OCI-LY7 (cell line): Measurements from ENCODE around the gene LMX1A. TPM values are rescaled to one million over a fixed set of nuclear protein-coding genes. Genes with fewer than 3 reads are reported as not detected.

Experiments
- BruUV-seq: library from RNA; stranded (reverse); fragments of 400-500 nt; replicated peaks from 2 replicates; lab custom pipeline; 2021; lab: Mats Ljungman, UMichigan
- CTCF ChIA-PET: fragments of 300-600 bp; sonication (Branson Sonifier 250); formaldehyde crosslinking; loops from one replicate; lab custom pipeline; 2022; ENCODE audit warnings: antibody characterized with exemption; ENCODE audit not compliant: unreplicated experiment; lab: Charles Lee
- POLR2A ChIA-PET: fragments of 300-600 bp; sonication (Branson Sonifier 250); formaldehyde crosslinking; loops from one replicate; lab custom pipeline; 2022; ENCODE audit warnings: antibody characterized with exemption; lab: Charles Lee
- DNase-seq: peaks from one replicate; pipeline ENCODE4 v3.0.0-alpha.2; 2015; ENCODE audit warnings: low spot score
- H2AFZ ChIP-seq: fragments of 200-600 bp; sonication (generic), shearing (Covaris generic); 2 replicates; pipeline ENCODE4 v1.6.1; 2014; ENCODE audit warnings: mild to moderate bottlenecking, antibody characterized with exemption, low read length, moderate library complexity
- H3K27ac ChIP-seq: fragments of 200-600 bp; sonication (generic); 2 replicates; pipeline ENCODE4 v1.5.1; 2014; ENCODE audit warnings: mixed run types, low read depth, mild to moderate bottlenecking, moderate library complexity, low read length, inconsistent platforms; ENCODE audit not compliant: poor library complexity, severe bottlenecking
- H3K36me3 ChIP-seq: fragments of 200-600 bp; sonication (generic); 2 replicates; pipeline ENCODE4 v1.6.1; 2014; ENCODE audit warnings: mild to moderate bottlenecking, antibody characterized with exemption, low read length, moderate library complexity, mixed read lengths; ENCODE audit not compliant: insufficient read depth
- H3K4me1 ChIP-seq: fragments of 200-600 bp; sonication (generic); 2 replicates; pipeline ENCODE4 v1.5.1; 2014; ENCODE audit warnings: mild to moderate bottlenecking, low read length; ENCODE audit not compliant: insufficient read depth, poor library complexity, severe bottlenecking
- H3K4me2 ChIP-seq: fragments of 200-600 bp; sonication (generic); 2 replicates; pipeline ENCODE4 v1.6.1; 2014; ENCODE audit warnings: mild to moderate bottlenecking, low read length
- H3K4me3 ChIP-seq: fragments of 200-600 bp; sonication (generic); 2 replicates; pipeline ENCODE4 v1.5.1; 2014; ENCODE audit warnings: mild to moderate bottlenecking, low read depth, low read length; ENCODE audit not compliant: poor library complexity, severe bottlenecking
- H3K79me2 ChIP-seq: fragments of 200-600 bp; sonication (generic); 2 replicates; pipeline ENCODE4 v1.6.1; 2016; ENCODE audit warnings: low read depth, mild to moderate bottlenecking, low read length, moderate library complexity, mixed read lengths; ENCODE audit not compliant: insufficient read depth
- H3K9me2 ChIP-seq: fragments of 200-600 bp; sonication (generic); 2 replicates; pipeline ENCODE4 v1.6.1; 2016; ENCODE audit warnings: mild to moderate bottlenecking, low read length, mixed read lengths; ENCODE audit not compliant: insufficient read depth
- H3K9me3 ChIP-seq: fragments of 200-600 bp; sonication (generic); 2 replicates; pipeline ENCODE4 v1.6.1; 2014; ENCODE audit warnings: mild to moderate bottlenecking, mixed run types, low read length, mixed read lengths
- H4K20me1 ChIP-seq: fragments of 200-600 bp; sonication (generic); 2 replicates; pipeline ENCODE4 v1.6.1; 2014; ENCODE audit warnings: mild to moderate bottlenecking, antibody characterized with exemption, low read length, moderate library complexity, mixed read lengths; ENCODE audit not compliant: insufficient read depth
- EZH2phosphoT487 ChIP-seq: fragments of 200-600 bp; sonication (generic); IDR thresholded peaks from 2 replicates; pipeline ENCODE4 v1.6.1; 2018; ENCODE audit warnings: low read depth, borderline replicate concordance, mild to moderate bottlenecking, mixed run types, antibody characterized with exemption, low read length, moderate library complexity, mixed read lengths
- intact Hi-C: fragments of 100-400 bp; cut with micrococcal nuclease; formaldehyde crosslinking; loops from one replicate; pipeline ENCODE4 v1.10.0; 2022; ENCODE audit not compliant: unreplicated experiment
- total RNA-seq, 2 experiments: library from RNA; depleted of rRNA in 1 of 2; stranded (reverse); fragments of >200 nt in 1 of 2; shearing (Covaris generic) in 1 of 2; gene quantifications; 2 replicates each; pipeline ENCODE4 v1.2.3, GENCODE V29; 2014 to 2022
- TF ChIP-seq, protein P1 (sequence below): fragments of 200-600 bp; sonication (generic); conservative IDR thresholded peaks from 2 replicates; pipeline ENCODE4 v1.5.1; 2014; ENCODE audit warnings: mild to moderate bottlenecking, antibody characterized with exemption, low read length, moderate library complexity, mixed read lengths

LMX1A gene
- total RNA-seq, 2 experiments from 2014 or later = not detected

DNA sequence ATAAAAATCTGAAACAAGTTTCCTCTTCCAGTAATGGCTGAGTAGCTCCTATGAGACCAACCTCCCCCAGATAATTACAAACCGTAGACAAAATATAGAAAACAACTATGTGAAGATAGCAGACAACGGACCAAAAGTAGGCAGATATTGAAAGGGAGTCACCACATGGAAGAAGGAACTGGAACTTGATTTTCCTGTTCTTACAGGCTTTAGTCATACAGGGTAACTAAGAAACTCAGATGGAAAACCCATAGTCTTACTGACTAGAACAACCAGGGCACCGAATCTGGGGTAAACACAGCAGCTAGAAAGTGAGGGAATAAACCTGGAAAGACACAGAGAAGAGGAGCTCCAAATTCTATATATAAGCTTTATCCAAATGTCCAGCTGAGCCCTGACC lies 26.0 kb downstream of the LMX1A start:
- no peak overlapping the region for H3K27ac ChIP-seq
- no peak overlapping the region for H2AFZ ChIP-seq
- intact Hi-C loops = no loop called here
- BruUV-seq = no TSS peak
- no peaks in the 10 kb centered on the region for H3K9me2 ChIP-seq
- H3K79me2 ChIP-seq = no peaks in the 10 kb centered on the region
- no peak for DNase-seq
- H3K36me3 ChIP-seq = no peaks in the 10 kb centered on the region
- ChIA-PET CTCF (no interaction called here), POLR2A (interaction anchor here (1.0 kb wide), 1 partner anchor 81 kb away, joined by 4 read pairs; no protein-coding TSS in a partner anchor)
- H3K9me3 ChIP-seq = no peaks in the 10 kb centered on the region
- H3K4me2 ChIP-seq = no peak overlapping the region
- no peaks in the 10 kb centered on the region for H3K4me1 ChIP-seq
- H3K4me3 ChIP-seq = no peak overlapping the region
- H4K20me1 ChIP-seq = no peaks in the 10 kb centered on the region
- no peak for TF ChIP-seq EZH2phosphoT487
- TF ChIP-seq, protein P1, sequence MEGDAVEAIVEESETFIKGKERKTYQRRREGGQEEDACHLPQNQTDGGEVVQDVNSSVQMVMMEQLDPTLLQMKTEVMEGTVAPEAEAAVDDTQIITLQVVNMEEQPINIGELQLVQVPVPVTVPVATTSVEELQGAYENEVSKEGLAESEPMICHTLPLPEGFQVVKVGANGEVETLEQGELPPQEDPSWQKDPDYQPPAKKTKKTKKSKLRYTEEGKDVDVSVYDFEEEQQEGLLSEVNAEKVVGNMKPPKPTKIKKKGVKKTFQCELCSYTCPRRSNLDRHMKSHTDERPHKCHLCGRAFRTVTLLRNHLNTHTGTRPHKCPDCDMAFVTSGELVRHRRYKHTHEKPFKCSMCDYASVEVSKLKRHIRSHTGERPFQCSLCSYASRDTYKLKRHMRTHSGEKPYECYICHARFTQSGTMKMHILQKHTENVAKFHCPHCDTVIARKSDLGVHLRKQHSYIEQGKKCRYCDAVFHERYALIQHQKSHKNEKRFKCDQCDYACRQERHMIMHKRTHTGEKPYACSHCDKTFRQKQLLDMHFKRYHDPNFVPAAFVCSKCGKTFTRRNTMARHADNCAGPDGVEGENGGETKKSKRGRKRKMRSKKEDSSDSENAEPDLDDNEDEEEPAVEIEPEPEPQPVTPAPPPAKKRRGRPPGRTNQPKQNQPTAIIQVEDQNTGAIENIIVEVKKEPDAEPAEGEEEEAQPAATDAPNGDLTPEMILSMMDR = no peak

DNA sequence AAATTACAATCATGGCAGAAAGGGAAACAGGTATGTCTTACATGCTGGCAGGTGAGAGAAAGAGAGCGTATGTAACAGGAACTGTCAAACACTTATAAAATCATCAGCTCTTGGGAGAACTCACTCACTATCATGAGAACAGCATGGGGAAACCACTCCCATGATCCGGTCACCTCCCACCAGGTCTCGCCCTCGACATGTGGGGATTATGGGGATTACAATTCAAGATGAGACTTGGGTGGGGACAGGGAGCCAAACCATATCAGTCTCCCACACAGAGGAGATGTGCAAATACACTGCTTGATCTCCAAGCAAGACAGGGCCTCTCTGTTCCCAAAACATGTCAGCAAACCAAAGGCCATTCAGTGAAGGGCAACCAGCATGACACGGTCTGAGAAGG lies 27.4 kb downstream of the LMX1A start:
- no peak for TF ChIP-seq EZH2phosphoT487
- TF ChIP-seq, protein P1 = no peak
- no peak overlapping the region for H3K4me2 ChIP-seq
- no peaks in the 10 kb centered on the region for H3K9me2 ChIP-seq
- ChIA-PET POLR2A (no interaction called here), CTCF (no interaction called here)
- H3K4me3 ChIP-seq = no peak overlapping the region
- H4K20me1 ChIP-seq = no peaks in the 10 kb centered on the region
- no peaks in the 10 kb centered on the region for H3K36me3 ChIP-seq
- H2AFZ ChIP-seq = no peak overlapping the region
- H3K9me3 ChIP-seq = no peaks in the 10 kb centered on the region
- no peak for DNase-seq
- H3K4me1 ChIP-seq = no peaks in the 10 kb centered on the region
- intact Hi-C loops = no loop called here
- H3K27ac ChIP-seq = no peak overlapping the region
- no TSS peak for BruUV-seq
- no peaks in the 10 kb centered on the region for H3K79me2 ChIP-seq

DNA sequence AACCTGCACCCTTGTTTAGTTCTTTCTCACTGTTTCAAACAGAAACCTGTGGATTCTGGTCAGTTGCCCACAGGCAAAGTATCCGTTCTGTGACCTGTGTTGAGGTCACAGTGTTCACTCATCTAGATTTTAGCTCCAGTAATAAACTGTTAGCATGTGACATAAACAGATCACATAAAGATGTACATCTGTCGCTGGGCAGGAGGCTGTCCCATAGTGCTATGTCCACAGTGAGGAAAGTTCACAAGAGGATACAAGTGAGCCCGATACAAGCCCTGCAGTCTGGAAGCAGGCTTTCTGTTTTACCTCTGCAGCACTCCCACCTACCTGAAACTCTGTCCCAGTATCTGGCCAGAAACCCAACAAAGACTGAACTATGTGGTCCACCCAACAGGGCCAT lies 28.4 kb downstream of the LMX1A start:
- TF ChIP-seq, protein P1 = no peak
- no peak for TF ChIP-seq EZH2phosphoT487
- intact Hi-C loops = no loop called here
- CTCF ChIA-PET = no interaction called here

More for the DNA sequence above, 28.4 kb downstream of the LMX1A start:
- no peaks in the 10 kb centered on the region for H3K4me1 ChIP-seq
- no TSS peak for BruUV-seq
- no peaks in the 10 kb centered on the region for H3K9me3 ChIP-seq
- no peak overlapping the region for H3K27ac ChIP-seq
- H3K4me2 ChIP-seq = no peak overlapping the region
- H2AFZ ChIP-seq = no peak overlapping the region
- POLR2A ChIA-PET = no interaction called here
- H3K9me2 ChIP-seq = no peaks in the 10 kb centered on the region
- H3K4me3 ChIP-seq = no peak overlapping the region
- DNase-seq = no peak
- H3K79me2 ChIP-seq = no peaks in the 10 kb centered on the region
- H4K20me1 ChIP-seq = no peaks in the 10 kb centered on the region
- H3K36me3 ChIP-seq = no peaks in the 10 kb centered on the region
